ENCODE data around the gene SLC25A30. TPM values are rescaled to one million over a fixed set of nuclear protein-coding genes. Genes with fewer than 3 reads are reported as not detected.

SLC25A30 gene
- total and polyA plus RNA-seq, 2 of the 13 experiments (the other 11 are each of a cell fraction or from before 2014, with no cell fraction given): 19.6 to 22.5 TPM

GRCh38 chr13:45350152-45350551 lies 68.0 kb downstream of the SLC25A30 start:
- FAIRE-seq (no peak), DNase-seq (ENCODE audit: low spot score) (no peak), ATAC-seq (no peak)
- Histone ChIP-seq H3K79me2 (ENCODE audit: insufficient read depth, low read length) (no peaks in the 10 kb centered on the region), H3K9me3 (ENCODE audit: low read length) (no peaks in the 10 kb centered on the region), H3K9ac (ENCODE audit: insufficient read depth, low read depth, low read length) (no peak overlapping the region), H4K20me1 (ENCODE audit: insufficient read depth, low read length) (no peaks in the 10 kb centered on the region), H3K36me3 (replicated peaks in 1 of 2; ENCODE audit: control insufficient read depth in 1 of 2, insufficient read depth in 2 of 2, low read length in 2 of 2) (peaks cover 3 to 36% of the 10 kb centered on the region in 2 experiments; a peak in 4 of 5 replicates), H3K27me3 (ENCODE audit: control insufficient read depth in 1 of 2, insufficient read depth in 2 of 2, low read length in 2 of 2) (no peaks in the 10 kb centered on the region), H3K4me2 (ENCODE audit: low read depth, low read length) (no peak overlapping the region), H3K4me3 (replicated peaks in 1 of 3; ENCODE audit: insufficient read depth in 1 of 3, low read depth in 2 of 3, low read length in 3 of 3) (no peak overlapping the region), H2AFZ (ENCODE audit: low read length) (no peak overlapping the region), H3K27ac (ENCODE audit: extremely low read length, insufficient read depth, low read length) (no peak overlapping the region), H3K4me1 (ENCODE audit: insufficient read depth, low read length) (no peaks in the 10 kb centered on the region)
- 98% methylated on average over 8 of the region's 8 CpGs for WGBS (ENCODE audit: low lambda C conversion rate)
- ChIA-PET CTCF (ENCODE audit: low intra/inter-chr PET ratio, low total read pairs) (no interaction called here), POLR2A (interaction anchor here (0.8 kb wide), 1 partner anchor 9 kb away, joined by 6 read pairs; the partner anchor contains the start of gene TPT1)
- intact Hi-C loops (cut with micrococcal nuclease; ENCODE audit: unreplicated experiment): no loop called here
- TF ChIP-seq CEBPB (IDR thresholded peaks at IDR 0.05; ENCODE audit: borderline replicate concordance, low read depth, low read length) (peak; percentile 78), RELA (CRISPR knock-in tag; IDR thresholded peaks at IDR 0.05) (no peak)
- in situ Hi-C loops (cut with HindIII; ENCODE audit: extremely low pct_ligation_motif_present, low pct_unique_long_range_greater_than_20kb): no loop called here
- BruUV-seq (replicated peaks): no TSS peak

- H3K9me3 ChIP-seq (ENCODE audit: low read length): no peaks in the 10 kb centered on the region
- H2AFZ ChIP-seq (ENCODE audit: low read length): no peak overlapping the region
- no peaks in the 10 kb centered on the region for H4K20me1 ChIP-seq (ENCODE audit: insufficient read depth, low read length)
- H3K36me3 ChIP-seq (replicated peaks in 1 of 2; ENCODE audit: control insufficient read depth in 1 of 2, insufficient read depth in 2 of 2, low read length in 2 of 2): peaks cover 7 to 34% of the 10 kb centered on the region in 2 experiments; a peak in 3 of 5 replicates
- H3K79me2 ChIP-seq (ENCODE audit: insufficient read depth, low read length): no peaks in the 10 kb centered on the region
- DNase-seq (ENCODE audit: low spot score) (no peak), ATAC-seq (no peak), FAIRE-seq (no peak)
- H3K9ac ChIP-seq (ENCODE audit: insufficient read depth, low read depth, low read length): no peak overlapping the region
- ChIA-PET CTCF (ENCODE audit: low intra/inter-chr PET ratio, low total read pairs) (no interaction called here), POLR2A (interaction anchor here (0.8 kb wide), 1 partner anchor 9 kb away, joined by 6 read pairs; the partner anchor contains the start of gene TPT1)
- H3K27me3 ChIP-seq (ENCODE audit: control insufficient read depth in 1 of 2, insufficient read depth in 2 of 2, low read length in 2 of 2): no peaks in the 10 kb centered on the region
- BruUV-seq (replicated peaks): no TSS peak
- in situ Hi-C loops (cut with HindIII; ENCODE audit: extremely low pct_ligation_motif_present, low pct_unique_long_range_greater_than_20kb): no loop called here
- no peaks in the 10 kb centered on the region for H3K4me1 ChIP-seq (ENCODE audit: insufficient read depth, low read length)
- intact Hi-C loops (cut with micrococcal nuclease; ENCODE audit: unreplicated experiment): no loop called here
- H3K4me2 ChIP-seq (ENCODE audit: low read depth, low read length): no peak overlapping the region
- no peak overlapping the region for H3K4me3 ChIP-seq (replicated peaks in 1 of 3; ENCODE audit: insufficient read depth in 1 of 3, low read depth in 2 of 3, low read length in 3 of 3)
- no peak overlapping the region for H3K27ac ChIP-seq (ENCODE audit: extremely low read length, insufficient read depth, low read length)
- 94% methylated on average over 2 of the region's 2 CpGs for WGBS (ENCODE audit: low lambda C conversion rate)
- TF ChIP-seq ZNF615 (CRISPR knock-in tag; IDR thresholded peaks at IDR 0.05; ENCODE audit: borderline replicate concordance) (no peak), AKNA (CRISPR knock-in tag; IDR thresholded peaks at IDR 0.05; ENCODE audit: borderline replicate concordance) (no peak), ZBTB39 (CRISPR knock-in tag; IDR thresholded peaks at IDR 0.05) (no peak), RELA (CRISPR knock-in tag; IDR thresholded peaks at IDR 0.05) (no peak), XBP1 (CRISPR knock-in tag; IDR thresholded peaks at IDR 0.05) (no peak), ZNF644 (CRISPR knock-in tag; IDR thresholded peaks at IDR 0.05; ENCODE audit: low read depth) (no peak), GTF3A (CRISPR knock-in tag; conservative IDR thresholded peaks at IDR 0.05) (no peak), ZNF34 (CRISPR knock-in tag; IDR thresholded peaks at IDR 0.05; ENCODE audit: borderline replicate concordance) (no peak), DMAP1 (CRISPR knock-in tag; IDR thresholded peaks at IDR 0.05) (no peak)
Observed at GRCh38 chr13:45349438-45349837, 68.7 kb downstream of the SLC25A30 start.

All from HepG2 (cell line).